HepG2 (cell line): ENCODE data around the gene ATP6V0D1.

Source experiments
- NAIF1 ChIP-seq: sonication (generic); formaldehyde crosslinking; IDR thresholded peaks from 2 replicates; pipeline ENCODE4 v1.5.0; 2020; ENCODE audit warnings: mild to moderate bottlenecking, missing genetic modification reagents, borderline replicate concordance
- SMC3 ChIP-seq: IDR thresholded peaks from 2 replicates; pipeline ENCODE4 v1.6.1; 2011; ENCODE audit warnings: low read length, improper control_type of control experiment
- ZNF317 ChIP-seq: sonication (generic); formaldehyde crosslinking; IDR thresholded peaks from 2 replicates; pipeline ENCODE4 v1.5.0; 2020; ENCODE audit warnings: mild to moderate bottlenecking, missing genetic modification reagents

- TF ChIP-seq NAIF1 (CRISPR knock-in tag): no peak
- no peak for TF ChIP-seq SMC3
- TF ChIP-seq ZNF317 (CRISPR knock-in tag): no peak
These were observed 31.6 kb downstream of the ATP6V0D1 start for GRCh38 chr16:67449336-67449735.
